DMS53 (cell line): ENCODE measurements around the gene MED31.
A peak's percentile ranks its signal among the peaks of the same experiment; 100 is the strongest.
"Not testable (repeated sequence)": the region's sequence is repeated elsewhere in the genome, so short reads cannot be mapped to it uniquely, and the experiment has no call there.

ENCODE experiments used
- DNase-seq: peaks from one replicate; lab custom pipeline; 2025; lab: John Stamatoyannopoulos, UW

MED31 gene

DNA sequence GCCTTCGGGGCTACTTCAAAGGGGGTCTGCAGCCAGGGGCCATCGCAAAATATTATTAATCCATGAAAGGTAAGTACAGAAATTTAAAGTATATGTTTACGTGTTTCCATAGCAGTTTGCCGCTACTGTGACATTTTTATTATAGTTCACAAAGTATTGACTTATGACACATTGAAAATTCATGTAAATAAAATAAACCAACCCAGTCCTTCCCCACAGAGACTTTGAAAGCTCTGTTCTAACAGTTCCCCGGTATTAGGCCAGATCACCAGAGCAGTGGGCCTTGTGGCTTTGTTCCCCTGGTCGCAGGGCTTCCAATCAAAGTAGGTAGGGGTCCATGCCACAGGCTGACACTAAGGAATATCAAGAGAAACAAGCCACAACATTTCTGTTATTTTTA, 24.8 kb downstream of the MED31 start:
- DNase-seq = no peak

DNA sequence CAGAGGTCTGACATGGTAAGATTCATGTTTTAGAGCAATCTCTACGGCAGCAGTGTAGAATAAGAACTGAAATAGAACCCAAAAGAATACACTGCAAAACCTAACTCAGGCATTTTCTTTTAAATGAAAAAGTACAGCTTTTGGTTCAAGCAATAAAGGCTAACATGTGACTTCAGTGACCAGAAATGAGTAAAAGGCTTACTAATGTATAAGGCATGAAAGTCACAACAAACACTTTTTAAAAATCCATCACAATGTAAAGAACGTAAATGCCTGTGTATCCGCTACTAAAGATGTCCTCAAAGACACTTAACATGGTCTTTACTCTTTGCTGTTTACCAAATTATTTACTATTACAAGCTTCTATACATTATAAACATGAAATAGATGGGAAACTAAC, 27.5 kb downstream of the MED31 start:
- no peak for DNase-seq

DNA sequence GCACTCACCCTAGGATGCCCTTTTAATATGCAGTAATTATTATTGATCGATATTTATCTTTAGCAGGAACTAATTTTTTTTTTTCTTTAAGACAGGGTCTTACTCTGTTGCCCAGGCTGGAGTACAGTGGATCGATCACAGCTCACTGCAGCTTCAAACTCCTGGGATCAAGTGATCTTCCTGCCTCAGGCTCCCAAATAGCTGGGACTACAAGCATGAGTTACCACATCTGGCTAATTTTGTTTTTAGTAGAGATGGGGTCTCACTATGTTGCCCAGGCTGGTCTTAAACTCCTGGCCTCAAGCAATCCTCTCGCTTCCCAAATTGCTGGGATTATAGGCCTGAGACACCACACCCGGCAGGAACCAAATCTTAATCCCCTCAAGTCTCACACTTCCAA, 40.2 kb downstream of the MED31 start:
- no peak for DNase-seq

DNA sequence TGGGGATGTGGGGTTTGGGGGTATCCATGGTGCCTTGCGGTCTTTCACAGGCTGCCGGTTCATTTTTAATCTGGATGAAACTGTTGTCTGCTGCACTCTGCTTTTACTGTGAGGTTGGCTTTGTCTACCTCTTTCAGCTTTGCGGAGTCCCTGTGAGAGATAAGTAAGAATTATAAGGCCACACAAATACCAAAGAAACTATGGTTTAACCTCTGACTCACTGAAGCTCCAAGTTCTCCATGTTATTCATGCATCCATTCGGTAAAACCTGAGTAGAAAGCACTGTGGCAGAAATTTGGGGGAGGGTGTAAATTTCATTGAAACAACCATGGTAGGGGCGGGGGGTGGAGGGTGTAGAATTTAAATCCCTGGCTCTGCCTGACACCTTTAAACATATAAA, 41.4 kb downstream of the MED31 start:
- no peak for DNase-seq

DNA sequence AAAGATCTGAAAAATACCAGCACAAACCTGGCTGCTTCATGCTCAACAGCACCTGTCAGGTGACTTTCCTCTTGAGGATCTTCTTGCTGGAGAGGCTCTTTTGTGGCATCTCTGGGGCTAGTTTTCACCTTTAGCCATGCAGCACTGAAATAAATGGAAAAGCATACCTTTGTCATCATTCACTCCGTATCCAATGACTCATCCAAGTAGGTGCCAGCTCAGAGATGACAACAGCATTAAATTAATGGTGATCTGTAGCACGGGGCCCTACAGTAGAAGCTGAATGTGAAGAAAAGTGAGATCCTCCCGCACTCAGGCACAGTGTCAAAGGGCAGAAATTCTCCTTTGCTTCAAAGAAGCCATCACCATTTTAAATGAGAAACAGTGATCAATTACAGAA, 43.1 kb downstream of the MED31 start:
- DNase-seq = peak; percentile 53

DNA sequence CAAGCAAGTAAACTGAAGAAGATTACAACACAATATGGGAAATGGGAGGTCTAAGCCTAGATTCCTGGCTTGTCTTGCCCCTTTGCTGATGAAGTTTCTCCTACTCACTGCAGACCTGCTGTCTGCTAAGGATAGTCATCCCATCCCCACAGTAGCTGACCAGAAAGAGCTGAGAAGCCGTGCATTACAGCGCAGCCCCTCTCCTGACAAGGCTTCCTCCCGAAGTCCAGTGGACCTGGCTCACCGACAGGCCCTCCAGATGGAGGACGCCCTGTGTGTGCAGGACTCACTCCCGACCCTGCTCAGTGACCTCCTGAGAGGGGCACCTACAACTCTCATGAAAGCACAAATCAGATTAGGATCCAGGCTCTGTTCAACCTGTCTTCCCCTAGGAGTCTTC, 46.3 kb downstream of the MED31 start:
- DNase-seq = no peak

DNA sequence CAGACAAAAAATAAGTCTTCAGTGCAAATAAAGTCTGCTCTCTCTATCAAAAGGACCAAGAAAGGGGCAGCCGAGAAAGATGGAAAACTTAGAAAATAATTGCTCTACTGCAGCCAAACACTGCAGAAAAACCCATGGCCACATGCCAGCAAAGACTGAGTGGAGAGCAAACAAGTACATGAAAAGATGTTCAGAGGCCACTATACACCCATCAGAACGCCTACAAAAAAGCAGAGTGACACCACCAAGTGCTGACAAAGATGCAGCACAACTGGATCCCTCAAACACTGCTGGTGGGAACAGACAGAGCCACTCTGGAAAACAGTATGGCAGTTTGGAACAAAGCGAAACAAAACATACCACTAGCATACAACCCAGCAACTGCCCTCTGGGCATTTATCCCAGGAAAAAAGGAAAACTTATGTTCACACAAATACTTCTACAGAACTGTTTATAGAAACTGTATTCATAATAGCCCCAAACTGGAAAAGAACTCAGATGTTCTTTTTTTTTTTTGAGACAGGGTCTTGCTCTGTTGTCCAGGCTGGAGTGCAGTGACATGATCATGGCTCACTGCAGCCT, 47.6 kb downstream of the MED31 start:
- DNase-seq = peak; percentile 22

DNA sequence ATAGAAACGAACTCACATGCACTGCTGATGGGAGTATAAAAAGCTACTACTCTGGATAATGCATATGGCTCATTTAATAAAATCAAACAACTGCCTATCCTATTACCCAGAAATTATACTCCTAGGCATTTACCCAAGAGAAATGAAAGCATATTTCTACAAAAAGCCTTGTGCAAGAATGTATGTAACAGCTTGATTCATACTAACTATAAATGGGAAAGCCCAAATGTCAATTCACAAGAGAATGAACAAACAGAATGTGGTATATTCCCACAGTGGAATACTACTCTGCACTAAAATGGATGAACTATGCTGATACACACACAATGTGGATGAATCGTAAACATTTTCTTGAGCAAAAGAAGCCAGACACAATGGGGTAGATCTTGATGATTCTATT, 49.3 kb downstream of the MED31 start:
- no peak for DNase-seq

DNA sequence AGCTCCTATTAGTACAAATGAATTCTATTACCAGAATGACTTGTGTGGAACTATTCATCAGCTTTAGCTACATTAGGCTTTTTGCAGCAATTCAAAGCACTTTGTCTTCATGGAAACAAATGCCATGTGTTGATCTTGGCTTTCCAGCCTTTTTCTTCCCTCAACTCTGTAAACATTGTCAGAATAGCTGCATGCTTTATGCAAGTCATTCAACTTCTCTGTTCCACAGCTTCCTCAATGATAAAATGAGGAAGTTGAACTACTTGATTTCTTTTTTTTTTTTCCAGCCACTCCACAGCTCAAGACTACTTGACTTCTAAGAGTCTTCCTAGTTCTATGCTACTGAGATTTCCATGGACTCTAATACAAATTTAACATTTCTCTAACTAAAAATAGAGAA, 52.0 kb downstream of the MED31 start:
- DNase-seq = peak; percentile 55

DNA sequence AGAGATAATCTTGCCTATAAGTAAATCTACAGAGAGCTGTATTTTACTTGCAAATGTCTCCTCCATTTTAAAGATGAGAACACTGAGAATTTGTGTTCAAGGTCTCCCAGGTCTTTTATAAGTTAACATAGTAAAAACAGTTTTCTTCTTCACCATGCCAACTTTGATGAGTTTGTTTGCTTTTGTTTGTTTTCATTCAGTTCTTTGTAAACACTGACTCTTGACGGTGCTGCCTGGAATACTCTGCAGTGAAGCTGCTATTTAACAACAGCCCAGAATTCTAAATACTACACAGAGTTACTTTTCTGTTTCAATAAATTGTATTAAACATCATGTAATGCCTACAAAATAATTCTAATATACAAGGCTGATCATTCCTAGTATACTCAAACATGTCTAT, 53.7 kb downstream of the MED31 start:
- DNase-seq = peak; percentile 44

DNA sequence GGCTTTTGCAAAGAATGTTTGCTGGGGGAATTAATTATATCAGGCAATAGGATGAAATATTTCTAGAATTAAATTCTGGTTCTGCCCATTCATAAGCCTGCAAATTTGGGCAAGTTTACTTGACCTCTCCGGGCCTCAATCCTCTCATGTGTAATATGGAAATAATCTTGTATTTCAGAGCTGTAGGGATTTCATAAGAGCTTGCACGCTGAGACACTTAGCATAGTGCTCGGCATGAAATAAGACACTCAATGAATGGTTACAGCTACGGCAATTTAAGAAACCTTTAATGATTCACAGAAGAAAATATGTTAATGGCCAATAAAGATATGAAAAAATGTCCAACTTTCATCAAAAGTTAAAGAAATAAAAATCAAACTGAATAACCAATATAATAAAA, 54.5 kb downstream of the MED31 start:
- DNase-seq = no peak

DNA sequence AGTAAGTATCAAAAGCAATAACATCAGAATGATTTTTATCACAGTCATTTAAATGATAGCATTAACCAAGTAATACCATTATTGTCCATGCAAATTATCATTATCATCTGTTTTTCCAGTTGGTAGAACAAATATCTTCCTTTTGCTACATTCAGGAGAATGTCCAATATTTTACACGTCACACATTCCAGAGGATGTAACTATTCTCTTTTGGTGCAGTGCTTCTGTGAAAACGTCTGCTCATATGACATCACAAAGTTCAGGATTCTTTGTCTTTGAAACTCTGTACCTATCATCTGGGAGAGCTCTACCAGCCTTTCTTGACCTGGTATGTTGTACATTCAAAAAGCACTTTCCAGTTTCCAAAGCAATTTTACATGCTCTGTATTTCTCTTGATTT, 54.9 kb downstream of the MED31 start:
- no peak for DNase-seq

DNA sequence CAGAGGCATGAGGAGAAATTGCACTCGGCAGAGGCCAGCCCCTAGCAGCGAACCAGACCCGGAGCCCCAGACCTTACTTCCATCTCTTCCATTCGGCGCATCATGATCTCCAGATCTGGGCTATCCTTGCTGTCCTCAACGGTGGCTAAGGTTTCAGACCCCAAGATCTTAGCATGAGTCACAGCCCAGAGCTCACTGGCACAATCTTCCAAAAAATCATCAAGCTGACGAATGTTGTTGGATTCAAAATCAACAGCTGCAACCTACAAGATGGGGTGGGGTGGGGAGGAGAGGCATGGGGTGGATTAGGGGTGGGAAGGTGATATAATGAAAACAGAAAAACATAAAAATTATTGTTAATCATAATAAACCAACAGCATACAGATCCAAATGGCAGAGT, 55.3 kb downstream of the MED31 start:
- DNase-seq = no peak

DNA sequence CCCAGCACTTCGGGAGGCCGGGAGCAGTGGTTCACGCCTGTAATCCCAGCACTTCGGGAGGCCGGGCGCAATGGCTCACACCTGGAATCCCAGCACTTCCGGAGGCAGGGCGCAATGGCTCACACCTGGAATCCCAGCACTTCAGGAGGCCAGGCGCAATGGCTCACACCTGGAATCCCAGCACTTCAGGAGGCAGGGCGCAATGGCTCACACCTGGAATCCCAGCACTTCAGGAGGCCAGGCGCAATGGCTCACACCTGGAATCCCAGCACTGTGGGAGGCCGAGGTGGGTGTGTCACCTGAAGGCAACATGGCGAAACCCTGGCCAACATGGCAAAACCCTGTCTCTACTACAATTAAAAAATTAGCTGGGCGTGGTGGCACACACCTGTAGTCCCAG, 58.0 kb downstream of the MED31 start:
- DNase-seq = not testable (repeated sequence)
